GM12878 (cell line): ENCODE data around the gene HRC. TPM values are rescaled to one million over a fixed set of nuclear protein-coding genes. Genes with fewer than 3 reads are reported as not detected.

Experiments used
- ATAC-seq: fragments of 200-7000 bp; cut with Tn5 transposase; 3 replicates; pipeline ENCODE4 v1.9.1; 2020; ENCODE audit warnings: mild to moderate bottlenecking, moderate library complexity
- BruUV-seq: library from RNA; stranded (reverse); fragments of 400-500 nt; replicated peaks from 2 replicates; lab custom pipeline; 2021; lab: Mats Ljungman, UMichigan
- CTCF ChIA-PET: fragments of 300-600 bp; sonication (Branson Sonifier 250); formaldehyde crosslinking; extraction: SDS; loops from one replicate; lab custom pipeline; 2021; ENCODE audit warnings: inconsistent platforms; lab: Yijun Ruan, JAX
- POLR2A ChIA-PET: fragments of 350-600 bp; formaldehyde crosslinking; extraction: SDS; loops from one replicate; lab custom pipeline; 2021; ENCODE audit warnings: inconsistent platforms; lab: Charles Lee
- RAD21 ChIA-PET: fragments of 300-600 bp; sonication (Branson Sonifier 250); formaldehyde crosslinking; loops from one replicate; lab custom pipeline; 2023; ENCODE audit warnings: antibody characterized with exemption; ENCODE audit not compliant: unreplicated experiment; lab: Charles Lee
- SMC1A ChIA-PET: fragments of 300-600 bp; sonication (Branson Sonifier 250); formaldehyde crosslinking; loops from one replicate; lab custom pipeline; 2023; ENCODE audit not compliant: unreplicated experiment, uncharacterized antibody; lab: Charles Lee
- DNase-seq: peaks from one replicate; pipeline ENCODE4 v3.0.0-alpha.2; 2011; ENCODE audit warnings: low read depth, low spot score
- FAIRE-seq: peaks from 3 replicates; lab custom pipeline; 2011; peaks lifted over from hg19 to GRCh38; lab: Jason Lieb, UNC
- H2AFZ ChIP-seq: 2 replicates; pipeline ENCODE4 v1.6.0; 2011; ENCODE audit warnings: low read depth, low read length, control low read depth; ENCODE audit not compliant: control insufficient read depth
- H3K27ac ChIP-seq: 2 replicates; pipeline ENCODE4 v1.5.1; 2011; ENCODE audit warnings: control low read depth; ENCODE audit not compliant: control insufficient read depth, insufficient read depth
- H3K27me3 ChIP-seq, 2 experiments: replicated peaks in 1 of 2; 2 replicates each; pipeline versions ENCODE4 v1.6.0 to v1.6.1; 2011; ENCODE audit warnings: low read length in 1 of 2; ENCODE audit not compliant: control insufficient read depth in 2 of 2, insufficient read depth in 2 of 2
- H3K36me3 ChIP-seq, 2 experiments: 2 replicates each; pipeline ENCODE4 v1.5.1; 2011; ENCODE audit warnings: low read length in 1 of 2; ENCODE audit not compliant: control insufficient read depth in 2 of 2, insufficient read depth in 2 of 2
- H3K4me1 ChIP-seq: 2 replicates; pipeline ENCODE4 v1.6.1; 2011; ENCODE audit warnings: mild to moderate bottlenecking, low read length, moderate library complexity, mixed read lengths; ENCODE audit not compliant: control insufficient read depth, insufficient read depth
- H3K4me2 ChIP-seq: 2 replicates; pipeline ENCODE4 v1.6.0; 2011; ENCODE audit warnings: control low read depth; ENCODE audit not compliant: control insufficient read depth, insufficient read depth
- H3K4me3 ChIP-seq: fragments of 200-600 bp; sonication (generic); 2 replicates; pipeline ENCODE4 v1.5.1; 2016
- H3K79me2 ChIP-seq: 2 replicates; pipeline ENCODE4 v1.6.0; 2011; ENCODE audit warnings: low read length; ENCODE audit not compliant: control insufficient read depth, insufficient read depth
- H3K9ac ChIP-seq: 2 replicates; pipeline ENCODE4 v1.8.0; 2011; ENCODE audit warnings: low read length, control low read depth, mixed read lengths; ENCODE audit not compliant: control insufficient read depth, insufficient read depth
- H3K9me3 ChIP-seq: replicated peaks from 3 replicates; pipeline ENCODE4 v1.5.1; 2011; ENCODE audit warnings: mild to moderate bottlenecking, low read length; ENCODE audit not compliant: control insufficient read depth, insufficient read depth
- H4K20me1 ChIP-seq: 2 replicates; pipeline ENCODE4 v1.6.0; 2011; ENCODE audit not compliant: control insufficient read depth, insufficient read depth
- ATF3 ChIP-seq: IDR thresholded peaks from 2 replicates; pipeline ENCODE4 v1.6.1; 2011; ENCODE audit warnings: low read depth, mild to moderate bottlenecking, low read length, moderate library complexity, borderline replicate concordance; ENCODE audit errors: extremely low read depth
- BACH1 ChIP-seq: fragments of 450-650 bp; IDR thresholded peaks from 2 replicates; pipeline ENCODE4 v1.6.1; 2017; ENCODE audit warnings: mild to moderate bottlenecking, borderline replicate concordance
- CTCF ChIP-seq, 3 experiments: IDR thresholded peaks in 2 of 3; conservative IDR thresholded peaks in 1 of 3; 2 replicates each; pipeline ENCODE4 v1.5.1; 2011; ENCODE audit warnings: low read depth in 3 of 3, low read length in 3 of 3, mild to moderate bottlenecking in 3 of 3, control low read depth in 2 of 3, moderate library complexity in 2 of 3, inconsistent platforms in 1 of 3, mixed read lengths in 1 of 3; ENCODE audit not compliant: control insufficient read depth in 2 of 3, insufficient read depth in 1 of 3; ENCODE audit errors: extremely low read depth in 1 of 3
- E2F8 ChIP-seq: fragments of 450-650 bp; IDR thresholded peaks from 2 replicates; pipeline ENCODE4 v1.6.1; 2018; ENCODE audit warnings: mild to moderate bottlenecking, low read depth, moderate library complexity; ENCODE audit not compliant: partially characterized antibody
- GATAD2B ChIP-seq: fragments of 450-650 bp; conservative IDR thresholded peaks from 2 replicates; pipeline ENCODE4 v1.6.1; 2017; ENCODE audit warnings: low read depth, mild to moderate bottlenecking, moderate library complexity
- IRF4 ChIP-seq: IDR thresholded peaks from 2 replicates; pipeline ENCODE4 v1.6.1; 2011; ENCODE audit warnings: low read depth, low read length
- MXI1 ChIP-seq: fragments of 150-350 bp; IDR thresholded peaks from 2 replicates; pipeline ENCODE4 v1.6.1; 2011; ENCODE audit warnings: low read depth, mild to moderate bottlenecking, inconsistent platforms, low read length, improper control_type of control experiment
- RCOR1 ChIP-seq: conservative IDR thresholded peaks from 2 replicates; pipeline ENCODE4 v1.6.1; 2012; ENCODE audit warnings: low read depth, low read length, improper control_type of control experiment
- SIN3A ChIP-seq: IDR thresholded peaks from 2 replicates; pipeline ENCODE4 v1.6.1; 2012; ENCODE audit warnings: low read depth, low read length, improper control_type of control experiment
- SMC3 ChIP-seq: IDR thresholded peaks from 2 replicates; pipeline ENCODE4 v1.6.1; 2011; ENCODE audit warnings: low read length, improper control_type of control experiment, borderline replicate concordance
- STAT1 ChIP-seq: fragments of 450-650 bp; conservative IDR thresholded peaks from 2 replicates; pipeline ENCODE4 v1.6.1; 2014; ENCODE audit warnings: antibody characterized with exemption, mild to moderate bottlenecking
- SUPT20H ChIP-seq: IDR thresholded peaks from 2 replicates; pipeline ENCODE4 v1.6.1; 2011; ENCODE audit warnings: low read depth, mild to moderate bottlenecking, low read length, moderate library complexity, borderline replicate concordance; ENCODE audit not compliant: control insufficient read depth
- ZBTB33 ChIP-seq: fragments of 450-650 bp; IDR thresholded peaks from 2 replicates; pipeline ENCODE4 v1.6.1; 2017; ENCODE audit warnings: mild to moderate bottlenecking
- WGBS: methylation state at CpG from one replicate; pipeline ENCODE4 v1.1.6; 2016; ENCODE audit warnings: low lambda C conversion rate; ENCODE audit not compliant: insufficient replicate concordance, insufficient coverage; ENCODE audit errors: missing lambda C conversion rate; 5-methylcytosine and 5-hydroxymethylcytosine counted together
- in situ Hi-C: fragments of 300-500 bp; cut with MboI; formaldehyde crosslinking; loops from 9 replicates; pipeline ENCODE4 v1.14.3; 2018; ENCODE audit warnings: mixed read lengths
- intact Hi-C: fragments of 100-400 bp; cut with micrococcal nuclease; formaldehyde crosslinking; loops from one replicate; pipeline ENCODE4 v1.14.2; 2022; ENCODE audit not compliant: unreplicated experiment
- polyA plus RNA-seq, 11 experiments: library from polyadenylated mRNA; depleted of rRNA in 4 of 11; unstranded in 6 of 11; stranded (reverse) in 5 of 11; fragments of >200 nt; fragmentation: Nextera tagmentation in 4 of 11; fragmentation: Illumina TruSeq in 1 of 11; extraction: Ambion mirVana in 4 of 11; extraction: Trizol in 1 of 11; gene quantifications; 1 replicate in 1 of 11; 2 replicates in 10 of 11; pipeline versions ENCODE4 v1.2.1 to v1.2.3, GENCODE V29; 2011 to 2016; ENCODE audit warnings: inconsistent platforms in 2 of 11, missing spikeins in 2 of 11, low read depth in 1 of 11
- total RNA-seq, 4 experiments: library from RNA; depleted of rRNA in 3 of 4; stranded (reverse); fragments of >200 nt in 3 of 4; fragmentation: Illumina TruSeq in 1 of 4; extraction: Trizol in 1 of 4; gene quantifications; 2 replicates each; pipeline versions ENCODE4 v1.2.1 to v1.2.3, GENCODE V29; 2013 to 2021

The HRC gene
- total and polyA plus RNA-seq, 10 of the 15 experiments (the other 5 are each of a cell fraction or from before 2014, with no cell fraction given): 0.10 TPM; not detected in 9

GRCh38 chr19:49154279-49154678 lies 917 bp downstream of the HRC start:
- Histone ChIP-seq H3K9me3 (peaks cover 4% of the 10 kb centered on the region; the same call in 2 of the 3 replicates), H3K4me2 (no peak overlapping the region), H3K27ac (no peak overlapping the region), H3K4me1 (peaks cover 10% of the 10 kb centered on the region), H2AFZ (no peak overlapping the region), H3K36me3 (no peaks in the 10 kb centered on the region), H3K9ac (no peak overlapping the region), H4K20me1 (no peaks in the 10 kb centered on the region), H3K4me3 (no peak overlapping the region), H3K79me2 (no peaks in the 10 kb centered on the region), H3K27me3 (peaks cover 2 to 23% of the 10 kb centered on the region in 2 experiments)
- FAIRE-seq (no peak), DNase-seq (no peak), ATAC-seq (no peak)
- 57% methylated on average over 6 of the region's 6 CpGs for WGBS
- ChIA-PET SMC1A (no interaction called here), POLR2A (no interaction called here), RAD21 (no interaction called here), CTCF (no interaction called here)
- in situ Hi-C loops: no loop called here
- no TSS peak for BruUV-seq
- TF ChIP-seq RCOR1 (no peak), BACH1 (no peak), CTCF (IDR thresholded peaks at IDR 0.05 in 2 of 3, conservative IDR thresholded peaks at IDR 0.05 in 1 of 3; ENCODE audit: control insufficient read depth in 2 of 3, extremely low read depth in 1 of 3, insufficient read depth in 1 of 3, low read depth in 3 of 3, low read length in 3 of 3) (no peak), STAT1 (no peak), E2F8 (no peak), IRF4 (no peak), GATAD2B (no peak), MXI1 (no peak), ZBTB33 (no peak), SUPT20H (no peak), SIN3A (no peak), SMC3 (no peak), ATF3 (no peak)
- intact Hi-C loops: no loop called here
